Right ventricle myocardium superior (tissue), 1 donor: ENCODE results near the gene SDCCAG8. TPM values are rescaled to one million over a fixed set of nuclear protein-coding genes. Genes with fewer than 3 reads are reported as not detected.

Source experiments
- ATAC-seq: fragments of 200-7000 bp; cut with Tn5 transposase; one replicate; pipeline ENCODE4 v1.9.1; 2020; ENCODE audit warnings: mild to moderate bottlenecking; ENCODE audit not compliant: poor library complexity
- DNase-seq: peaks from one replicate; pipeline ENCODE4 v3.0.0-alpha.2; 2020
- intact Hi-C: fragments of 100-400 bp; cut with DNase I; formaldehyde crosslinking; loops from one replicate; pipeline ENCODE4 v1.11.2; 2022
- total RNA-seq: library from RNA; stranded (reverse); fragmentation: NEBNext Ultra II Directional; extraction: Animal tissue kit (Norgen Biotek cat#: 25700); gene quantifications from one replicate; pipeline ENCODE4 v1.2.1, GENCODE V29; 2021
- donor health status: DM: no; HTN: yes; CAD: no; lungs with severe emphysema.

Gene SDCCAG8
- total RNA-seq, 1 donor from 2014 or later, result 16.5 TPM

GRCh38 chr1:243499711-243500110 lies 243.9 kb downstream of the SDCCAG8 start:
- intact Hi-C loops, result no loop called here
- no peak for ATAC-seq
- no peak for DNase-seq

- ATAC-seq (no peak), DNase-seq (no peak)
- intact Hi-C loops, result no loop called here
These were observed 244.7 kb downstream of the SDCCAG8 start for GRCh38 chr1:243500512-243500911.

- ATAC-seq (peak; percentile 34), DNase-seq (no peak)
- intact Hi-C loops, result no loop called here
These were observed 245.2 kb downstream of the SDCCAG8 start for GRCh38 chr1:243501002-243501401.

- ATAC-seq (no peak), DNase-seq (no peak)
- intact Hi-C loops, result no loop called here
These were observed 247.3 kb downstream of the SDCCAG8 start for GRCh38 chr1:243503155-243503554.

DNA sequence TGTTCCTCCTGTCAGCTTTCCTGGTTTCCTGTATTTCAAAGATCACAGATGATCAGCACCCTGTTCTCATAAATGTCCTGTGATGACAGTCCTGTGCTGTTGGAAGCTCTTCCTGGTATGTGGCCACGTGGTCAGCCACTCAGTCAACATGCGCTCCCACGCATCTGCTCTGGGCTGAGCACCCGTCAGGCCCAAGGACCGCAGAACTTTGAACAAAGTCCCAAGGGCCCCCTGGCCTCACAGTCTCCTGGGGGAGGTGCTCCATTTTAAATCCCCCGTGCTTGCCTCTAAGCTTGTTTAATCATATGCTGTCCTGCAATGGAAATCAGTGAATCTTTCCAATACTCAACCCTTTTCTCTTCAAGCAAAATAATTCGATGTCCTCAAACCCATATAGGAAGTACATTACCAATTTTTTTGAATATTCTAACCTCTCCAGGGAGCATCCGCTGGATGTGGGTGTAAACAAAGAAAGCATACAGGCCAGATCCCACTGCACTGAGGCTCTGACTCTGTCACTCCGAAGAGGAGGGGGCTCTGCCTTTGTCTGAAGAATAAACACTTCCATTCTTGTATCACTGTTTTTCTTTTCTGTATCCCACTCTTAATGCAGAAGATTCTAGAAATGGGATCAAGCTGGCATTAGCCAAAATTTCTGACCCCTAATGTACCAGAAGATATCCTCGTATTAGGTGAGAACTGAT lies 250.3 kb downstream of the SDCCAG8 start:
- DNase-seq (no peak), ATAC-seq (peak; percentile 62)
- intact Hi-C loops, result no loop called here

DNA sequence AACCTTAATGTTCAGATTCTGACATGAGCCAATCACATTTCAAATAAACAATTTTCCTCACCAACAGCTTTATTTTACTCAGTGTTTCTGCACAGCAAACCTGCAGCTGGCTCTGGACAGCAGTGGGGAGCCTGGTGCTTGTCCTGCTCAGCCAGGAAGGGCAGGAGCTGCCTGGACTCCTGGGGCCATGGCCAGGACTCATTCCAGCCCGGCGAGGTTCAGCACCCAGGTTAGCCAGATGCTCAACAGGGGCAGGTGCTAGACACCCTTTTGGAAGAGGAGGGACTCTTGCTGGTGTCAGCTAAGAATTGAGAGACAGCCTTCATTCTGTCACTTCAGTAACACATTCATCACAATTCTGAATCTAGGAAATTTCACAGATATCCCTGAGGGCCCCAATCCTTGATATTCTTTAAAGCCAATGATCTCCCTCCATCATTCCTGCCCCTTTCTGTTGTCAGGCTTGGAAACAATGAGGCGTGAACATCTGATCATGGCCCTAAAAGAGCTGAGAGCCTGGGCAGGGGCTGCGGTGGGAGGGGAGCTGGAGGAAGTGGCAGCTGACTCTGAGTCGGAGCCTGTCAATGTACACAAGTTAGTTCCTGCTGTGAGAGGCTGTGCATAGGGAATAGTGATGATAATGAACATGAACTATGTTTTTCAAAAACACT lies 251.3 kb downstream of the SDCCAG8 start:
- ATAC-seq, result no peak
- intact Hi-C loops, result no loop called here
- DNase-seq, result no peak

GRCh38 chr1:243507672-243508302 lies 251.9 kb downstream of the SDCCAG8 start:
- ATAC-seq, result no peak
- no peak for DNase-seq
- intact Hi-C loops, result no loop called here

GRCh38 chr1:243508303-243508713 lies 252.5 kb downstream of the SDCCAG8 start:
- DNase-seq (no peak), ATAC-seq (no peak)
- intact Hi-C loops, result no loop called here

GRCh38 chr1:243508943-243509342 lies 253.1 kb downstream of the SDCCAG8 start:
- no peak for DNase-seq
- ATAC-seq, result no peak
- intact Hi-C loops, result no loop called here

DNA sequence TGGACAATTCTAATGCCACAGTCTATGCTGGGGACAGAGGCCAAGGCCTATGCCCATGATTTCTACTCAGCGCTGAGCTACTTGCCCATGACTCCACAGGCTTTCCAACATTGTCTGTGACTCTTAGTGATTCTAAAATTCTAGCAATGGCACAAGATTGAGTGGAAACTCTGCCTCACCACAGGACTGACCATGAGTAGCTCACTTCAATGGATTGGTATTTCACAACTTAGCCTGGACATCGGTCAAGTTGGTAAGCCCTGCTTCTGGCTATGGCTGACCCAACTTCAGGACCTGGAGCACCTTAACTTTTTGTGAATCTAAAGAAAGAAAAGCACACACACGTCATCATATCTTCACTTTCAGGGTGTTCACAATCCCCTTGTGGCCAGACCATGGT lies 255.1 kb downstream of the SDCCAG8 start:
- intact Hi-C loops, result no loop called here
- ATAC-seq (no peak), DNase-seq (no peak)

GRCh38 chr1:243513726-243514491 lies 258.1 kb downstream of the SDCCAG8 start:
- no peak for DNase-seq
- no peak for ATAC-seq
- intact Hi-C loops, result no loop called here

DNA sequence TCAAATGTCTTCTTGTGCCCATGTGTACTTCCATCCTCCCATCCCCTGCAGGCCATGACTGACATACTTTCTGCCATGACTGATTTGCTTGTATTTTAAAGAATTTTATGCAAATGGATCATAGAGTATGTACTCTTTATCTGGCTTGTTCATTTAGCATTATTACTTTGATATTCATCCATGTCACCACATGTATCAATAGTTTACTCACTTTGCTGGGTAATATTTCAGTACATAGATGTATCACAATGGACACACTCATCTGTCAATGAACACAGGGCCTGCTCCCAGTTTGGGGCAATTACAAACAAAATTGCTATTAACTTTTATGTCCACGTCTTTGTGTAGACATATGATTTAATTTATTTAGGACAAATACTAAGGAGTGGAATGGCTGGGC lies 259.1 kb downstream of the SDCCAG8 start:
- ATAC-seq (no peak), DNase-seq (no peak)
- intact Hi-C loops, result no loop called here

- no peak for ATAC-seq
- intact Hi-C loops, result no loop called here
- DNase-seq, result no peak
These were observed 265.0 kb downstream of the SDCCAG8 start for GRCh38 chr1:243520831-243521230.

DNA sequence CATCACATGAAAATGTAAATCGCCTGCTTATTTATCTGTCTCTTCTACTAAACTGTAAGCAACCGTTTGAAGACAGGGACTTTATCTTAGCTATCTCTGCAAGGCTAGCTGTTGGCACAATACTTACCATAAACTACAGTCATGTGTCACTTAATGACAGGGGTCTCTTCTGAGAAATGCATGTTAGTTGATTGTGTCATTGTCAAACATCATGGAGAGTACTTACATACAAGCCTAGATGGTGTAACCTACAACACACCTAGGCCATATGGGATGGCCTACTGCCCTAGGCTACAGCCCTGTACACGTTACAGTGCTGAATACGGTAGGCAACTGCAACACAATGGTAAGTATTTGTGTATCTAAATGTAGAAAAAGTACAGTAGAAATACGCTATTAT lies 267.9 kb downstream of the SDCCAG8 start:
- no peak for ATAC-seq
- intact Hi-C loops, result no loop called here
- no peak for DNase-seq

- no peak for DNase-seq
- intact Hi-C loops, result no loop called here
- ATAC-seq, result no peak
These were observed 269.2 kb downstream of the SDCCAG8 start for GRCh38 chr1:243525085-243525487.

- no peak for DNase-seq
- ATAC-seq, result no peak
- intact Hi-C loops, result no loop called here
These were observed 270.3 kb downstream of the SDCCAG8 start for GRCh38 chr1:243526180-243526579.

DNA sequence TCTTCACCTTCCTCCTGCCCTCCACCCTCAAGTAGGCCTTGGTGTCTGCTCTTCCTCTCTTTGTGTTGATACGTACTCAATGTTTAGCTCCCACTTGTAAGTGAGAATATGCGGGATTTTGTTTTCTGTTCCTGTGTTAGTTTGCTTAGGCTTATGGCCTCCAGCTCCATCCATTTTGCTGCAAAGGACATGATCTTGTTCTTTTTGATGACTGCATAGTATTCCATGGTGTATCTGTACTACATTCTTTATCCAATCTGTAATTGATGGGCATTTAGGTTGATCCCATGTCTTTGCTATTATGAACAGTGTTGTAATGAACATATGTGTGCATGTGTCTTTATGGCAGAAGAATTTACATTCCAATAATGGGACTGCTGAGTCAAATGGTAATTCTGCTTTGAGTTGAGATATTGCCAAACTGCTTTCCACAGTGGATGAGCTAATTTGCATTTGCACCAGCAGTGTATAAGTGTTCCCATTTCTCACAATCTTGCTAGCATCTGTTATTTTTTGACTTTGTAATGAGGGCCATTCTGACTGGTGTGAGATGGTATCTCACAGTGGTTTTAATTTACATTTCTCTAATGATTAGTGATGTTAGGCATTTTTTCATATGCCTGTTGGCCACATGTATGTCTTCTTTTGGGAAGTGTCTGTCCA lies 272.7 kb downstream of the SDCCAG8 start:
- no peak for ATAC-seq
- intact Hi-C loops, result no loop called here
- no peak for DNase-seq

- no peak for ATAC-seq
- DNase-seq, result no peak
- intact Hi-C loops, result no loop called here
These were observed 273.7 kb downstream of the SDCCAG8 start for GRCh38 chr1:243529512-243529911.

- DNase-seq, result no peak
- intact Hi-C loops, result no loop called here
- no peak for ATAC-seq
These were observed 279.2 kb downstream of the SDCCAG8 start for GRCh38 chr1:243535014-243535413.
